H9 (cell line): ENCODE results near the gene KLRB1. TPM values are rescaled to one million over a fixed set of nuclear protein-coding genes. Genes with fewer than 3 reads are reported as not detected.
"Not testable (repeated sequence)": the region's sequence is repeated elsewhere in the genome, so short reads cannot be mapped to it uniquely, and the experiment has no call there.

Experiments used
- DNase-seq: peaks from one replicate; pipeline ENCODE4 v3.0.0-alpha.2; 2017
- H2AFZ ChIP-seq: one replicate; pipeline ENCODE4 v1.6.1; 2013; ENCODE audit warnings: mild to moderate bottlenecking, low read length, control low read depth, moderate library complexity
- H2AK5ac ChIP-seq: 2 replicates; pipeline ENCODE4 v1.6.1; 2013; ENCODE audit warnings: low read length, control low read depth, mixed read lengths; ENCODE audit not compliant: insufficient read length
- H2BK120ac ChIP-seq: one replicate; pipeline ENCODE4 v1.6.1; 2013; ENCODE audit warnings: low read depth, mild to moderate bottlenecking, low read length, control low read depth, inconsistent platforms; ENCODE audit not compliant: poor library complexity, severe bottlenecking
- H2BK12ac ChIP-seq: 2 replicates; pipeline ENCODE4 v1.6.1; 2013; ENCODE audit warnings: low read length, control low read depth, mixed read lengths, low read depth; ENCODE audit not compliant: insufficient read length
- H2BK15ac ChIP-seq: 2 replicates; pipeline ENCODE4 v1.6.1; 2013; ENCODE audit warnings: low read depth, low read length, control low read depth
- H2BK20ac ChIP-seq: one replicate; pipeline ENCODE4 v1.6.1; 2013; ENCODE audit warnings: low read depth, mild to moderate bottlenecking, low read length, control low read depth, inconsistent platforms; ENCODE audit not compliant: poor library complexity, severe bottlenecking
- H2BK5ac ChIP-seq: 2 replicates; pipeline ENCODE4 v1.6.1; 2013; ENCODE audit warnings: low read length, control low read depth, mixed read lengths; ENCODE audit not compliant: insufficient read length
- H3K14ac ChIP-seq: 2 replicates; pipeline ENCODE4 v1.6.1; 2013; ENCODE audit warnings: low read length, control low read depth; ENCODE audit not compliant: insufficient read depth
- H3K18ac ChIP-seq: 2 replicates; pipeline ENCODE4 v1.6.1; 2013; ENCODE audit warnings: low read depth, mild to moderate bottlenecking, mixed read lengths, low read length, control low read depth; ENCODE audit not compliant: insufficient read length
- H3K23ac ChIP-seq: 2 replicates; pipeline ENCODE4 v1.6.1; 2013; ENCODE audit warnings: low read length, control low read depth, mixed read lengths, low read depth; ENCODE audit not compliant: insufficient read length
- H3K23me2 ChIP-seq: 2 replicates; pipeline ENCODE4 v1.6.1; 2013; ENCODE audit warnings: low read depth, mild to moderate bottlenecking, mixed read lengths, low read length, control low read depth; ENCODE audit not compliant: insufficient read length, poor library complexity, severe bottlenecking
- H3K27ac ChIP-seq: 2 replicates; pipeline ENCODE4 v1.5.1; 2013; ENCODE audit warnings: low read length, control low read depth, mixed read lengths, low read depth; ENCODE audit not compliant: insufficient read length
- H3K27me3 ChIP-seq: 2 replicates; pipeline ENCODE4 v1.6.1; 2013; ENCODE audit warnings: low read length, control low read depth, inconsistent platforms; ENCODE audit not compliant: insufficient read depth
- H3K4ac ChIP-seq: 2 replicates; pipeline ENCODE4 v1.6.1; 2013; ENCODE audit warnings: low read depth, mild to moderate bottlenecking, control low read depth, inconsistent platforms, low read length, moderate library complexity
- H3K4me1 ChIP-seq: 2 replicates; pipeline ENCODE4 v1.6.1; 2013; ENCODE audit warnings: low read length, control low read depth, inconsistent platforms; ENCODE audit not compliant: insufficient read depth
- H3K4me2 ChIP-seq: 2 replicates; pipeline ENCODE4 v1.6.1; 2013; ENCODE audit warnings: low read length, control low read depth, mixed read lengths; ENCODE audit not compliant: insufficient read length, insufficient read depth
- H3K56ac ChIP-seq: 2 replicates; pipeline ENCODE4 v1.6.1; 2013; ENCODE audit warnings: low read depth, mild to moderate bottlenecking, mixed read lengths, low read length, control low read depth; ENCODE audit not compliant: insufficient read length
- H3K79me1 ChIP-seq: 2 replicates; pipeline ENCODE4 v1.6.1; 2013; ENCODE audit warnings: low read depth, mild to moderate bottlenecking, moderate library complexity, low read length, control low read depth, inconsistent platforms; ENCODE audit not compliant: insufficient read depth, poor library complexity, severe bottlenecking
- H3K79me2 ChIP-seq: 2 replicates; pipeline ENCODE4 v1.6.1; 2013; ENCODE audit warnings: low read length, control low read depth, inconsistent platforms; ENCODE audit not compliant: insufficient read depth
- H3K9ac ChIP-seq: 2 replicates; pipeline ENCODE4 v1.6.1; 2013; ENCODE audit warnings: low read length, control low read depth, mixed read lengths; ENCODE audit not compliant: insufficient read length; ENCODE audit errors: extremely low read depth
- H3K9me3 ChIP-seq: one replicate; pipeline ENCODE4 v1.6.1; 2013; ENCODE audit warnings: low read depth, low read length, inconsistent platforms; ENCODE audit not compliant: control insufficient read depth
- H3T11ph ChIP-seq: one replicate; pipeline ENCODE4 v1.6.1; 2013; ENCODE audit warnings: mild to moderate bottlenecking, low read length, control low read depth, inconsistent platforms
- H4K20me1 ChIP-seq: one replicate; pipeline ENCODE4 v1.6.1; 2013; ENCODE audit not compliant: control insufficient read depth, insufficient read length, insufficient read depth
- H4K5ac ChIP-seq: 2 replicates; pipeline ENCODE4 v1.6.1; 2013; ENCODE audit warnings: low read depth, mild to moderate bottlenecking, mixed read lengths, low read length, control low read depth; ENCODE audit not compliant: insufficient read length
- H4K8ac ChIP-seq: replicated peaks from 2 replicates; pipeline ENCODE4 v1.6.1; 2013; ENCODE audit warnings: low read length, control low read depth, mixed read lengths, low read depth; ENCODE audit not compliant: insufficient read length
- H4K91ac ChIP-seq: 2 replicates; pipeline ENCODE4 v1.6.1; 2013; ENCODE audit warnings: low read depth, mild to moderate bottlenecking, moderate library complexity, mixed read lengths, low read length, control low read depth; ENCODE audit not compliant: insufficient read length
- H3K27ac Mint-ChIP-seq, 3 experiments: 2 replicates in 2 of 3; 3 replicates in 1 of 3; pipeline ENCODE4 v1.8.0; 2020 to 2021; ENCODE audit warnings: mixed read lengths in 3 of 3, mild to moderate bottlenecking in 1 of 3, moderate library complexity in 1 of 3
- H3K27me3 Mint-ChIP-seq: 2 replicates; pipeline ENCODE4 v1.8.0; 2021; ENCODE audit warnings: low read depth, mild to moderate bottlenecking, moderate library complexity, mixed read lengths
- H3K36me3 Mint-ChIP-seq, 3 experiments: 2 replicates in 2 of 3; 3 replicates in 1 of 3; pipeline ENCODE4 v1.8.0; 2020 to 2021; ENCODE audit warnings: low read depth in 3 of 3, mixed read lengths in 3 of 3; ENCODE audit not compliant: insufficient read depth in 1 of 3
- H3K4me1 Mint-ChIP-seq, 2 experiments: 2 replicates each; pipeline ENCODE4 v1.8.0; 2020; ENCODE audit warnings: mixed read lengths in 2 of 2
- H3K4me3 Mint-ChIP-seq, 2 experiments: 2 replicates in 1 of 2; 3 replicates in 1 of 2; pipeline ENCODE4 v1.8.0; 2020 to 2021; ENCODE audit warnings: mild to moderate bottlenecking in 2 of 2, mixed read lengths in 2 of 2, moderate library complexity in 1 of 2
- H3K9me3 Mint-ChIP-seq, 2 experiments: 2 replicates in 1 of 2; 3 replicates in 1 of 2; pipeline ENCODE4 v1.8.0; 2020; ENCODE audit warnings: mild to moderate bottlenecking in 2 of 2, mixed read lengths in 2 of 2, moderate library complexity in 1 of 2
- WGBS: extraction: QIAGEN DNeasy Blood & Tissue Kit; methylation state at CpG from one replicate; pipeline ENCODE4 v1.1.7; 2013; ENCODE audit warnings: missing lambda C conversion rate, low lambda C conversion rate, mixed read lengths; ENCODE audit not compliant: insufficient read length; ENCODE audit errors: extremely low coverage; 5-methylcytosine and 5-hydroxymethylcytosine counted together
- total RNA-seq: library from RNA; stranded (reverse); gene quantifications from 2 replicates; pipeline ENCODE4 v1.2.1, GENCODE V29; 2021

The KLRB1 gene
- total RNA-seq, 1 experiment from 2014 or later = 0.15 TPM

GRCh38 chr12:9564418-9564817 lies 43.3 kb downstream of the KLRB1 start:
- H3K36me3 Mint-ChIP-seq, H3K9ac ChIP-seq, H2BK20ac ChIP-seq, H2BK15ac ChIP-seq, H3K79me2 ChIP-seq, H4K20me1 ChIP-seq, H3K14ac ChIP-seq, H3T11ph ChIP-seq, H4K8ac ChIP-seq, DNase-seq, H2BK12ac ChIP-seq, H3K4me1 ChIP-seq, H3K23me2 ChIP-seq, H3K27ac Mint-ChIP-seq, H4K91ac ChIP-seq, H3K4ac ChIP-seq, H2BK5ac ChIP-seq, H3K9me3 Mint-ChIP-seq, H3K27ac ChIP-seq, H2AK5ac ChIP-seq, H3K4me1 Mint-ChIP-seq, H3K23ac ChIP-seq, H3K4me3 Mint-ChIP-seq, H3K9me3 ChIP-seq, H3K27me3 Mint-ChIP-seq, H2BK120ac ChIP-seq, H3K56ac ChIP-seq, H2AFZ ChIP-seq, H3K18ac ChIP-seq, H3K4me2 ChIP-seq, H4K5ac ChIP-seq, H3K27me3 ChIP-seq, H3K79me1 ChIP-seq: not testable (repeated sequence)
- WGBS = no CpG with 5 or more reads among the region's 2 CpGs

- not testable (repeated sequence) for H2AFZ ChIP-seq, H3K79me1 ChIP-seq, H4K5ac ChIP-seq, H2BK12ac ChIP-seq, H2BK20ac ChIP-seq, H4K20me1 ChIP-seq, H3K27ac ChIP-seq, H2AK5ac ChIP-seq, H3K36me3 Mint-ChIP-seq, H3K4me1 Mint-ChIP-seq, H2BK120ac ChIP-seq, H3K9ac ChIP-seq, H3K4ac ChIP-seq, H3K56ac ChIP-seq, H3K27me3 Mint-ChIP-seq, H3K4me2 ChIP-seq, H3K23me2 ChIP-seq, H3T11ph ChIP-seq, H2BK15ac ChIP-seq, H3K9me3 ChIP-seq, H3K23ac ChIP-seq, H4K91ac ChIP-seq, H2BK5ac ChIP-seq, H3K27me3 ChIP-seq, H4K8ac ChIP-seq, H3K9me3 Mint-ChIP-seq, H3K27ac Mint-ChIP-seq, H3K4me3 Mint-ChIP-seq, H3K18ac ChIP-seq, H3K14ac ChIP-seq, H3K79me2 ChIP-seq, H3K4me1 ChIP-seq, DNase-seq
- no CpG with 5 or more reads among the region's 5 CpGs for WGBS
These were observed 44.8 kb downstream of the KLRB1 start for GRCh38 chr12:9562841-9563453.
